ENCODE measurements around the gene SFMBT2.

DNA sequence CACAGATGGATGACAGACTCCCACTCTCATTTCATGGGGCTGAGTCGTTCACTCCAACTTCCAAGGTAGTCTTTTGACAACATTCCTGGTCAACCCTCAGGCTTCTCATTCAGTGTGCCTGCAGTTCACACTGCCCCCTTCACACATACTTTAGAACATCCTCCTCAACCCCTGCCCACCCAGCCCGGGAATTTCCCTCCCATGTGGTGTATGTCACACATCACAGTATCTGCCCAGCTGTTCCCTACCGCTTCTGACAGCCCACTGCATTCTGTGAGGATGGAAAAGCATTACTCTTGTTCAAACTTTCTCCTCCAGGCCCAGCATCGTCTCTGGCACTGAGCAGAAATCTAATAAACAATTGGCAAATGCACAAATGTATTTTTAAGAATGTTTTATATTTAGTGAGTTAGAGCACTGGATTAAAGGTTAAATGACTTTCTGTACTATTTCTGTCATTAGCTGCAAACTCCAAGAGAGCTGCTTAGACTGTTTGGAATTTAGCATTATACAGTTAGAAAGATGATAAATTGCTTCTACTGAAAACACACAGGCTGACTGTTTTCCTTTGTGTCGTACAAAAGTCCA lies 110.4 kb downstream of the SFMBT2 start:
- TF ChIP-seq GATA2 (IDR thresholded peaks at IDR 0.05; ENCODE audit: low read depth, low read length) (no peak), GATA3 (IDR thresholded peaks at IDR 0.05; ENCODE audit: low read depth, low read length) (no peak)
